ENCODE results near the gene PIK3C2B. TPM values are rescaled to one million over a fixed set of nuclear protein-coding genes. Genes with fewer than 3 reads are reported as not detected.

PIK3C2B gene
- total RNA-seq, 1 experiment from 2014 or later, result 19.1 TPM

DNA sequence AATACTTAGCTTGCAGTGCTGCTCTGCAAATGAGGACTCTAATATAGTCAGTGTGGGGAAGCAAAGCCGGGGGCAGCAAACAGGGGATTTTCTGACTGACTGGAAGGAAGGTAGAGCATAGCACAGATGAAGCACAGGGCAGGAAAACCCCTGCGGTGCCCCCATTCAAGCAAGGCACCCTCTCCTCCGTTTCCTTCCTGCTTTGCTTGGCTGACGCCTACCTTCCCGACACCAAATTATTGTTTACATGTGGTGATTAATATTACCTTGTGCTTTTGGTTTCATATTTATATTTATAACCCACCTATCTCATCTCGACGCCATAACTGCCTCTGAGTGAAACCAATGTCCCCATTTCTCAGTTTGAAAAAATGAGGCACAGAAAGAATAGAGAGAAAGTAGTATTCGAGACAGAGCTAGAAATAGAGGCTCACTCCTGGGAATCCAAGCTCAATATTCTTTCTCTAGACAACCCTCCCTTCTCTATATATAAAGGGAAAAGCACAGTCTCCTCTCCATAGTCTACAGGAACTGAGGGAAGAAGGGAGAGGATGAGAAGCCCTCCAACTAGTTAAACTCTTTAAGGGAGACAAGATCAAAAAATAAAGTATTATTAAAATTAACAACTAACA lies 41.3 kb downstream of the PIK3C2B start:
- in situ Hi-C loops (cut with HindIII; ENCODE audit: low pct_unique_long_range_greater_than_20kb, low sequenced_read_pairs) (no loop called here), intact Hi-C loops (cut with micrococcal nuclease; ENCODE audit: unreplicated experiment) (no loop called here)
- TSS peak; percentile 83 for BruUV-seq (replicated peaks)
- Histone ChIP-seq H3K4me1 (ENCODE audit: control insufficient read depth, insufficient read depth, low read length) (no peaks in the 10 kb centered on the region), H3K4me3 (ENCODE audit: low read depth in 2 of 2, low read length in 2 of 2) (no peak overlapping the region), H3K36me3 (ENCODE audit: control insufficient read depth, insufficient read depth, low read length) (no peaks in the 10 kb centered on the region), H3K27me3 (ENCODE audit: control insufficient read depth, insufficient read depth, low read length) (no peaks in the 10 kb centered on the region), H3K27ac (ENCODE audit: low read length) (no peak overlapping the region), H3K9me3 (ENCODE audit: control insufficient read depth, insufficient read depth, low read depth, low read length) (no peaks in the 10 kb centered on the region)
- ChIA-PET CTCF (interaction anchor here (0.7 kb wide), 1 partner anchor 10 kb away, joined by 3 read pairs; no protein-coding TSS in a partner anchor), POLR2A (no interaction called here)
- DNase-seq (ENCODE audit: low read depth, low spot score) (no peak), ATAC-seq (no peak)
- TF ChIP-seq, protein P1, sequence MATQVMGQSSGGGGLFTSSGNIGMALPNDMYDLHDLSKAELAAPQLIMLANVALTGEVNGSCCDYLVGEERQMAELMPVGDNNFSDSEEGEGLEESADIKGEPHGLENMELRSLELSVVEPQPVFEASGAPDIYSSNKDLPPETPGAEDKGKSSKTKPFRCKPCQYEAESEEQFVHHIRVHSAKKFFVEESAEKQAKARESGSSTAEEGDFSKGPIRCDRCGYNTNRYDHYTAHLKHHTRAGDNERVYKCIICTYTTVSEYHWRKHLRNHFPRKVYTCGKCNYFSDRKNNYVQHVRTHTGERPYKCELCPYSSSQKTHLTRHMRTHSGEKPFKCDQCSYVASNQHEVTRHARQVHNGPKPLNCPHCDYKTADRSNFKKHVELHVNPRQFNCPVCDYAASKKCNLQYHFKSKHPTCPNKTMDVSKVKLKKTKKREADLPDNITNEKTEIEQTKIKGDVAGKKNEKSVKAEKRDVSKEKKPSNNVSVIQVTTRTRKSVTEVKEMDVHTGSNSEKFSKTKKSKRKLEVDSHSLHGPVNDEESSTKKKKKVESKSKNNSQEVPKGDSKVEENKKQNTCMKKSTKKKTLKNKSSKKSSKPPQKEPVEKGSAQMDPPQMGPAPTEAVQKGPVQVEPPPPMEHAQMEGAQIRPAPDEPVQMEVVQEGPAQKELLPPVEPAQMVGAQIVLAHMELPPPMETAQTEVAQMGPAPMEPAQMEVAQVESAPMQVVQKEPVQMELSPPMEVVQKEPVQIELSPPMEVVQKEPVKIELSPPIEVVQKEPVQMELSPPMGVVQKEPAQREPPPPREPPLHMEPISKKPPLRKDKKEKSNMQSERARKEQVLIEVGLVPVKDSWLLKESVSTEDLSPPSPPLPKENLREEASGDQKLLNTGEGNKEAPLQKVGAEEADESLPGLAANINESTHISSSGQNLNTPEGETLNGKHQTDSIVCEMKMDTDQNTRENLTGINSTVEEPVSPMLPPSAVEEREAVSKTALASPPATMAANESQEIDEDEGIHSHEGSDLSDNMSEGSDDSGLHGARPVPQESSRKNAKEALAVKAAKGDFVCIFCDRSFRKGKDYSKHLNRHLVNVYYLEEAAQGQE (IDR thresholded peaks at IDR 0.05; ENCODE audit: insufficient read depth in 1 of 2, low read depth in 2 of 2, low read length in 1 of 2), result no peak
- TF ChIP-seq POLR2AphosphoS5 (IDR thresholded peaks at IDR 0.05; ENCODE audit: low read depth, low read length) (no peak), SIN3A (IDR thresholded peaks at IDR 0.05; ENCODE audit: borderline replicate concordance, insufficient read depth, low read depth, low read length) (no peak), TCF7L2 (IDR thresholded peaks at IDR 0.05; ENCODE audit: low read depth, low read length) (no peak)
- TF ChIP-seq, protein P2, sequence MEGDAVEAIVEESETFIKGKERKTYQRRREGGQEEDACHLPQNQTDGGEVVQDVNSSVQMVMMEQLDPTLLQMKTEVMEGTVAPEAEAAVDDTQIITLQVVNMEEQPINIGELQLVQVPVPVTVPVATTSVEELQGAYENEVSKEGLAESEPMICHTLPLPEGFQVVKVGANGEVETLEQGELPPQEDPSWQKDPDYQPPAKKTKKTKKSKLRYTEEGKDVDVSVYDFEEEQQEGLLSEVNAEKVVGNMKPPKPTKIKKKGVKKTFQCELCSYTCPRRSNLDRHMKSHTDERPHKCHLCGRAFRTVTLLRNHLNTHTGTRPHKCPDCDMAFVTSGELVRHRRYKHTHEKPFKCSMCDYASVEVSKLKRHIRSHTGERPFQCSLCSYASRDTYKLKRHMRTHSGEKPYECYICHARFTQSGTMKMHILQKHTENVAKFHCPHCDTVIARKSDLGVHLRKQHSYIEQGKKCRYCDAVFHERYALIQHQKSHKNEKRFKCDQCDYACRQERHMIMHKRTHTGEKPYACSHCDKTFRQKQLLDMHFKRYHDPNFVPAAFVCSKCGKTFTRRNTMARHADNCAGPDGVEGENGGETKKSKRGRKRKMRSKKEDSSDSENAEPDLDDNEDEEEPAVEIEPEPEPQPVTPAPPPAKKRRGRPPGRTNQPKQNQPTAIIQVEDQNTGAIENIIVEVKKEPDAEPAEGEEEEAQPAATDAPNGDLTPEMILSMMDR (IDR thresholded peaks at IDR 0.05), result no peak

DNA sequence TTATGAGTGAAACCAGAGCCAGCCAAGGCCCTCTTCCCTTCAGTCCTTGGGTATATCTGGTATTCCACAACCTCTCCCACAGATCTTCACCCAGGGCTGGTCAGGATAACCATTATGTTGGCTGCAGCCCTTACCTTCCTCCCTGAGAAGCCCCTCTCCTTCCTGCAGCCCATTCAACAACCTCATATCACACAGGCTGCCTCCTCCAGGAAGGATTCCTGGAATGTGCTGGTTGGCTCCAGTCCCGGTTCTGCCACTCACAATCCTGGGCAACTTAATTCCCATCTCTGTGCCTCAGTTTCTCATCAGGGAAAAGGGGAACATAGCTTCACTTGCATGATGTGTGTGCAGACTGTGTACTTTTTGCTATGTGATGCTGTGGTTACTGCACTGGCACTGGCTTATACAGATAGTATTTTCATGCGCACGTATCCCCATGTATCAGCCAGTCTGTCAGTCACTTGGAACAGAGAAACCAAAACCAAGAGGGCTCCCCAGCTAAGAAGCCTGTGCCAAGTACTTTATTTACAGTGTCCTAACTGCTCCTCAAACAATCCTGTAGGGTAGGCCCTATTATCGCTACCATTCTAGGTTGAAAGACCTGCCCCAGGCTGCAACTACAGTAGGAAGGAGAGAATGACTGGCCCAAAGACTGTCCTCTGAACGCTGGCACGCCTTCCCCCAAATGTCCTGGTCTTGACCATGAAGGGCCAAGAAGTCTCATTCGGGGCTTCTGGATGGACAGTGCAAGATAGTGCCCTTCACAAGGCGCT lies 43.1 kb downstream of the PIK3C2B start:
- Histone ChIP-seq H3K9me3 (ENCODE audit: control insufficient read depth, insufficient read depth, low read depth, low read length) (no peaks in the 10 kb centered on the region), H3K27me3 (ENCODE audit: control insufficient read depth, insufficient read depth, low read length) (no peaks in the 10 kb centered on the region), H3K36me3 (ENCODE audit: control insufficient read depth, insufficient read depth, low read length) (no peaks in the 10 kb centered on the region), H3K4me1 (ENCODE audit: control insufficient read depth, insufficient read depth, low read length) (peaks cover 3% of the 10 kb centered on the region; the same call in 1 of the 2 replicates), H3K4me3 (ENCODE audit: low read depth in 2 of 2, low read length in 2 of 2) (no peak overlapping the region), H3K27ac (ENCODE audit: low read length) (no peak overlapping the region)
- in situ Hi-C loops (cut with HindIII; ENCODE audit: low pct_unique_long_range_greater_than_20kb, low sequenced_read_pairs) (no loop called here), intact Hi-C loops (cut with micrococcal nuclease; ENCODE audit: unreplicated experiment) (no loop called here)
- POLR2A ChIA-PET, result no interaction called here
- ATAC-seq (no peak), DNase-seq (ENCODE audit: low read depth, low spot score) (no peak)
- TF ChIP-seq, protein P2 (IDR thresholded peaks at IDR 0.05), result no peak
- TF ChIP-seq POLR2AphosphoS5 (IDR thresholded peaks at IDR 0.05; ENCODE audit: low read depth, low read length) (no peak), TCF7L2 (IDR thresholded peaks at IDR 0.05; ENCODE audit: low read depth, low read length) (no peak), SIN3A (IDR thresholded peaks at IDR 0.05; ENCODE audit: borderline replicate concordance, insufficient read depth, low read depth, low read length) (no peak)
- TF ChIP-seq, protein P1 (IDR thresholded peaks at IDR 0.05; ENCODE audit: insufficient read depth in 1 of 2, low read depth in 2 of 2, low read length in 1 of 2), result no peak
- CTCF ChIA-PET, result no interaction called here
- no TSS peak for BruUV-seq (replicated peaks)
